PC-3 (cell line): Measurements from ENCODE around the gene HLTF.

ENCODE experiments used
- EZH2phosphoT487 ChIP-seq: fragments of 300-600 bp; sonication (generic); IDR thresholded peaks from 2 replicates; pipeline ENCODE4 v1.6.1; 2018; ENCODE audit warnings: mild to moderate bottlenecking, antibody characterized with exemption, low read length, borderline replicate concordance
- TF ChIP-seq, protein P1 (sequence below): fragments of 300-600 bp; sonication (generic); conservative IDR thresholded peaks from 2 replicates; pipeline ENCODE4 v1.5.1; 2017; ENCODE audit warnings: antibody characterized with exemption, low read depth, mild to moderate bottlenecking, low read length

GRCh38 chr3:149061776-149062175 lies 24.6 kb downstream of the HLTF start:
- TF ChIP-seq, protein P1, sequence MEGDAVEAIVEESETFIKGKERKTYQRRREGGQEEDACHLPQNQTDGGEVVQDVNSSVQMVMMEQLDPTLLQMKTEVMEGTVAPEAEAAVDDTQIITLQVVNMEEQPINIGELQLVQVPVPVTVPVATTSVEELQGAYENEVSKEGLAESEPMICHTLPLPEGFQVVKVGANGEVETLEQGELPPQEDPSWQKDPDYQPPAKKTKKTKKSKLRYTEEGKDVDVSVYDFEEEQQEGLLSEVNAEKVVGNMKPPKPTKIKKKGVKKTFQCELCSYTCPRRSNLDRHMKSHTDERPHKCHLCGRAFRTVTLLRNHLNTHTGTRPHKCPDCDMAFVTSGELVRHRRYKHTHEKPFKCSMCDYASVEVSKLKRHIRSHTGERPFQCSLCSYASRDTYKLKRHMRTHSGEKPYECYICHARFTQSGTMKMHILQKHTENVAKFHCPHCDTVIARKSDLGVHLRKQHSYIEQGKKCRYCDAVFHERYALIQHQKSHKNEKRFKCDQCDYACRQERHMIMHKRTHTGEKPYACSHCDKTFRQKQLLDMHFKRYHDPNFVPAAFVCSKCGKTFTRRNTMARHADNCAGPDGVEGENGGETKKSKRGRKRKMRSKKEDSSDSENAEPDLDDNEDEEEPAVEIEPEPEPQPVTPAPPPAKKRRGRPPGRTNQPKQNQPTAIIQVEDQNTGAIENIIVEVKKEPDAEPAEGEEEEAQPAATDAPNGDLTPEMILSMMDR, result no peak
- no peak for TF ChIP-seq EZH2phosphoT487
